Left forelimb (tissue), 1 donor: ENCODE results near the gene PARD6B.
"Not testable (repeated sequence)": the region's sequence is repeated elsewhere in the genome, so short reads cannot be mapped to it uniquely, and the experiment has no call there.

Experiments
- DNase-seq: peaks from one replicate; pipeline ENCODE4 v3.0.0-alpha.2; 2018; ENCODE audit warnings: low spot score

The PARD6B gene

GRCh38 chr20:50746138-50746940 lies 15.0 kb downstream of the PARD6B start:
- DNase-seq: no peak

- no peak for DNase-seq
Observed at GRCh38 chr20:50747275-50747674, 15.9 kb downstream of the PARD6B start.

GRCh38 chr20:50750145-50750671 lies 18.8 kb downstream of the PARD6B start:
- DNase-seq: no peak

- DNase-seq: no peak
Observed at GRCh38 chr20:50753152-50753551, 21.8 kb downstream of the PARD6B start.

- DNase-seq: no peak
Observed at GRCh38 chr20:50754420-50754819, 23.0 kb downstream of the PARD6B start.

GRCh38 chr20:50756447-50756846 lies 25.1 kb downstream of the PARD6B start:
- no peak for DNase-seq

- no peak for DNase-seq
Observed at GRCh38 chr20:50758469-50758868, 27.1 kb downstream of the PARD6B start.

GRCh38 chr20:50758992-50759391 lies 27.6 kb downstream of the PARD6B start:
- DNase-seq: no peak

GRCh38 chr20:50759678-50760077 lies 28.3 kb downstream of the PARD6B start:
- DNase-seq: no peak

GRCh38 chr20:50762045-50762422 lies 30.7 kb downstream of the PARD6B start:
- no peak for DNase-seq

GRCh38 chr20:50762435-50763220 lies 31.2 kb downstream of the PARD6B start:
- no peak for DNase-seq

GRCh38 chr20:50763550-50764458 lies 32.4 kb downstream of the PARD6B start:
- DNase-seq: not testable (repeated sequence)

GRCh38 chr20:50765251-50765650 lies 33.9 kb downstream of the PARD6B start:
- DNase-seq: peak; percentile 3

GRCh38 chr20:50765674-50766073 lies 34.3 kb downstream of the PARD6B start:
- DNase-seq: no peak

- DNase-seq: peak; percentile 25
Observed at GRCh38 chr20:50766955-50767809, 35.8 kb downstream of the PARD6B start.

- DNase-seq: peak; percentile 45
Observed at GRCh38 chr20:50768991-50769390, 37.6 kb downstream of the PARD6B start.

- DNase-seq: not testable (repeated sequence)
Observed at GRCh38 chr20:50769551-50770085, 38.2 kb downstream of the PARD6B start.

GRCh38 chr20:50771419-50772080 lies 40.2 kb downstream of the PARD6B start:
- DNase-seq: peak; percentile 14

- peak; percentile 30 for DNase-seq
Observed at GRCh38 chr20:50772420-50773185, 41.2 kb downstream of the PARD6B start.
